GM18873 (cell line): ENCODE results near the gene ZNF182.
"Not testable (repeated sequence)": the region's sequence is repeated elsewhere in the genome, so short reads cannot be mapped to it uniquely, and the experiment has no call there.

Source experiments
- ATAC-seq: cut with Tn5 transposase; IDR thresholded peaks from one replicate; pipeline ENCODE4 v1.9.1; 2021; ENCODE audit warnings: mild to moderate bottlenecking, moderate library complexity, moderate number of reproducible peaks; ENCODE audit not compliant: unreplicated experiment, low FRiP score

The ZNF182 gene

DNA sequence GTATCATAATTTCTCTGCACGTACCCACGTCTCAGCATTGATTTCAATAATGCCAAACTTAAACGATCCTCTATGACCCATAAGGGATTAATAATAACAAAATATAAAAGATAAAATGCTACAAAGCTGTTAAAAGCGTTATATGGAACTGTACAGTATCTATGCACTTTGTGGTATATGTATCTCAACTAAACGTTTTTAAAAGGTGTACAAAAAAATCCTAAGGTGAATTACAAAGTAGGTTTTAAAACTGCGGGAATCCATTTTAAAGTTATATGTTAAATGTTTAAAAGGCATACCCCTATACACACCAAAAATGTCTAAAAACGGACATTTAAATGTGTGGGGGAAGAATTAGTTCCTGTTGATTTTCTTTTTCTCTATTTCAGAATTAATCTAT is 860 bp downstream of the ZNF182 start:
- no peak for ATAC-seq

GRCh38 chrX:48002319-48002718 is 1.5 kb downstream of the ZNF182 start:
- ATAC-seq = no peak

GRCh38 chrX:48001260-48001659 is 2.5 kb downstream of the ZNF182 start:
- ATAC-seq = no peak

DNA sequence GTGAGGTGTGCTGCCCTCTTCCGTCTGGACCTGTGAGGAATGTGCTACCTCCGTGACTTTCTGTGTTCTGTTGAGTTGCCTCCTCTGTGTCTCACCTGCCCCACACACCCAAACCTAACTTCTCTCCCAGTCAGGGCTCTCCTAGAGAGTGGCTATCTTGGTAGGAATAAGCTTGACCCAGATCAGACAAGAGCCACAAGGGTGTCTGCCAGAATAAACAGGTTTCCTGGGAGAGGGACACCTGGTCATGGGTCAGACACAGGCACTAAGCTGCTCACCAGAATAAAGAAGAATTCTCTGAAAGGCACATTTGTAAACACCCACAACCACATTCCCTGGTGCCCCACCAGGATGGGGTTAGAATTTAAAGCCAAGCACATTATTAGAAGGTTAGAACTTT is 11.1 kb downstream of the ZNF182 start:
- ATAC-seq = no peak

- no peak for ATAC-seq
Measured at GRCh38 chrX:47992095-47992380, 11.8 kb downstream of the ZNF182 start.

DNA sequence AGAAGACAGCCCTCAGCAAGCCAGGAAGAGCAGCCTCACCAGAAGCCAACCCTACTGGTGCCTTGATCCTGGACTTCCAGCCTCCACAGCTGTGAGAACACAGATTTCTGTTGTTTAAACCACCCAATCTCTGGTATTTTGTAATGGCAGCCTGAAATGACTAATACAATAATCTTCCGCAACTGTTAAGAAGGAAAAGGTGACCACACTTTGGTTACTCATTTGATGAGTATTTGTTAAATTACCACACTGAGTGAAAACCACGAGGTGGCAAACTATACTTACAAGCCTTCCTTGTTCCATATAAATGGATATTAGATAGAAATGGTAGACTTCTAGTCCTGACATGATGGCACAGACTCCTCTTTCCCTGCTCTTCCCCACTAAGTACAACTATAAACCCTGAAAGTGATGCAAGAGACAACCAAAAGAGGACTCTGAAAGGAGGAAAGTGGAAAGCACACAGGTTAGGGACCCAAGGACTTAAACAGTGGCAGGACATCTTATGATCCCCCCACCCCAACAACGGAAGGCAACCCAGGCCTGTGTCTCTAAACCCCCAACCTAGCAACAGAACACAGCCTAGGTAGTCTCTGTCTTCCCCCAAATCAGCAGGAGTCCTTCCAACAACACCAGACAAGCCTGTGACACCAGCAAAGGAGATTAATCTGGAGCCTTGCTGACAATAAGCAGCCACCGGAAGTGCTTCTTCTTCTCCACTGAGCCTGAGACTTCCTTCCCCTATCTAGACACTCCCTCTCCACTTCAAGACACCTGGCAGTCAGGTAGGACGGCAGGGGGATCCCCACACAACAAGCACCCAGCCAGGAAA is 12.3 kb downstream of the ZNF182 start:
- ATAC-seq = no peak

DNA sequence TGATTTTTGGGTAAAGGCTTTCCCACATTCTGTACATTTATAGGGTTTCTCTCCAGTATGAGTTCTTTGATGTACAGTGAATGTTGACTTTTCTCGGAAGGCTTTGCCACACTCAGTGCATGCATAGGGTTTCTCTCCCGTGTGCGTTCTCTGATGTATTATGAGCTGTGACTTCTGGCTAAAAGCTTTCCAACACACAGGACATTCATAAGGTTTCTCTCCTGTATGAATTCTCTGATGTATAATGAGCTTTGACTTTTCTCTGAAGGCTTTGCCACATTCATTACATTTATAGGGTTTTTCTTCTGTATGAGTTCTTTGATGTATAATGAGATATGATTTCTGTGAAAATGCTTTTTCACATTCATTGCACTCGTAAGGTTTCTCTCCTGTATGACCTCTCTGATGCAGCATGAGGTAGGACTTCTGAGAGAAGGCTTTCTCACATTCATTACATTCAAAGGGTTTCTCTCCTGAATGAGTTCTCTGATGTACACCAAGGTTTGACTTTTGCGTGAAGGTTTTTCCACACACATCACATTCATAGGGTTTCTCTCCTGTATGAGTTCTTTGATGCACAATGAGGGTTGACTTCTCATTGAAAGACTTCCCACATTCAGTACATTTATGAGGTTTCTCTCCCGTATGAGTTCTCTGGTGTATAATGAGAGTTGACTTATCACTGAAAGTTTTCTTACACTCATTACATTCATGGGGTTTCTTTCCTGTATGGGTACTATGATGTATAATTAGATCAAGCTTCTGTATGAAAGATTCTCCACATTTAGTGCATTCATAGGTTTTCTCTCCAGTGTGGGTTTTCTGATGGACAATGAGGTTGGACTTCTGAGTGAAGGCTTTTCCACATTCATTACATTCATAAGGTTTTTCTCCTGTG is 27.3 kb downstream of the ZNF182 start:
- ATAC-seq = no peak

- ATAC-seq = no peak
Measured at GRCh38 chrX:47973235-47973634, 30.6 kb downstream of the ZNF182 start.

DNA sequence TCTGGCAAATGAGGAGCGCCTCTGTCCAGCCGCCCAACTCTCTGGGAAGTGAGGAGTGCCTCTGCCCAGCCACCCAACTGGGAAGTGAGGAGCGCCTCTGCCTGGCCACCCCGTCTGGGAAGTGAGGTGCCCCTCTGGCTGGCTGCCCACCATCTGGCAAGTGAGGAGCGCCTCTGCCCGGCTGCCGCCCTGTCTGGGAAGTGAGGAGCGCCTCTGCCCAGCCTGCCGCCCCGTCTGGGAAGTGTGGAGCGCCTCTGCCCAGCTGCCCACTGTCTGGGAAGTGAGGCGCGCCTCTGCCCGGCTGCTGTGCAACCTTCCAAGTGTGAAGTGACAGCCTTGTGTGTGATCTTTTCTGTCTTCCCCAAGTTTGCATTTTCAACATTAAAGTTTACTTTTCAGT is 38.3 kb downstream of the ZNF182 start:
- ATAC-seq = not testable (repeated sequence)

GRCh38 chrX:47961830-47962229 is 42.0 kb downstream of the ZNF182 start:
- not testable (repeated sequence) for ATAC-seq

- ATAC-seq = no peak
Measured at GRCh38 chrX:47960406-47960805, 43.4 kb downstream of the ZNF182 start.

GRCh38 chrX:47958761-47959342 is 44.9 kb downstream of the ZNF182 start:
- no peak for ATAC-seq

- not testable (repeated sequence) for ATAC-seq
Measured at GRCh38 chrX:47958206-47958605, 45.6 kb downstream of the ZNF182 start.

DNA sequence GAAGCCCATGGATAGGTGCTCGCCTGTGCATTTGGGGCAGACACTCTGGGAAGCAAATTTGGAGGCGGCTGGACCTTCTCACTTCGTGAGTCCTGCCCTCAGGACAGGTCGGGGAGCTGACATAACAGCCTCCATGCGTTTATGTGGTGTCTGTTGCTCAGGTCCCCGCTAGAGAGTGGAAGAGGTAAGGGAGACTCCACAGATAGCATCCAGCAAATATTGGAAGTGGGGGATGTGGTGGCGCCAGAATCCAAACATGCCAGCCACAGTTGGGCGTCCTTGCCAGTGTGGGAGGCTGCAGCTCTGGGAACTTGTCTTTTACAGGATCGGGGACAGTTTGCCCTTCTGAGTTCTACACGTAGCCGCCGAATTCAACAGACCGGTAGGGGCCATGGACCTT is 47.8 kb downstream of the ZNF182 start:
- no peak for ATAC-seq

GRCh38 chrX:47955295-47955694 is 48.5 kb downstream of the ZNF182 start:
- ATAC-seq = not testable (repeated sequence)

DNA sequence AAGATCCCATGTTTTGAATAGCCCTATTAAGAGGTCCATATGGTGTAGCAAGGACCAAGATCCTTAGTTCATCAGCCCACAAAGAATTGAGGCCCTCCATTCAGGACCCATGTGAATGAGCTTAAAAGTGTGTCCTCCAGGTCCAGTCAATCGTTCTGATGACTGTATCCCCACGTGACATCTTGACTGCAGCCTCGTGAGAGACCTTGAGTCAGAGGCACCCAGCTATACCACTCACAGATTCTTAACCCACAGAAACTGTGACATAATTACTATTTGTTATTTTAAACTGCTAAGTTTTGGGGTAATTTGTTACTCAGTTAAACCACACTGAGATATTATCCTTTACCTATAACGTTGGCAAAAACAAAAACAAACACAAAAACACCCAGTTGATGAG is 62.4 kb downstream of the ZNF182 start:
- ATAC-seq = no peak

GRCh38 chrX:47940448-47940847 is 63.3 kb downstream of the ZNF182 start:
- no peak for ATAC-seq

DNA sequence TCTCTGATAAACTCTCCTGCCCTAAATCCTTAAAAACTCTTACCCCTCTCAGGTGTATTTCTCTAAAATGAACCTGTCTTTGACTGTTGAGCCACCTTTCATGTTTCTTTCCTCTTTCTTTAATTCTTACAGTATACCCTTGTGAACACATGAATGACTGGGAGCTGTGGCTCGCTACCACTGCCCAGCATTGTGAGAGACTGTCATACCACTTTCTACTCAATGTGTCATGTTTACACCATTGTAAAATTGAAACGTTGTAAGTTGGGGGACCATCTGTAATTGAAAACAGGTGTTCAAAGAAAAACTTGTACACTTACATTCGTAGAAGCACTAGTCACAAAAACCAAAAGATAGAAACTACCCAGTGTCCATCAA is 66.9 kb downstream of the ZNF182 start:
- no peak for ATAC-seq

- no peak for ATAC-seq
Measured at GRCh38 chrX:47936224-47936939, 67.4 kb downstream of the ZNF182 start.

GRCh38 chrX:47933946-47934345 is 69.8 kb downstream of the ZNF182 start:
- ATAC-seq = no peak

- not testable (repeated sequence) for ATAC-seq
Measured at GRCh38 chrX:47931970-47932369, 71.8 kb downstream of the ZNF182 start.
